Measurements from ENCODE around the gene WHRN.
A peak's percentile ranks its signal among the peaks of the same experiment; 100 is the strongest.

The WHRN gene

GRCh38 chr9:114423181-114423580, 82.1 kb downstream of the WHRN start:
- H3K36me3 Mint-ChIP-seq (ENCODE audit: low read depth), result no peaks in the 10 kb centered on the region
- no peak overlapping the region for H3K4me3 Mint-ChIP-seq
- no peaks in the 10 kb centered on the region for H3K27me3 Mint-ChIP-seq
- H3K4me1 Mint-ChIP-seq (ENCODE audit: low read depth), result no peaks in the 10 kb centered on the region
- no peak overlapping the region for H3K27ac Mint-ChIP-seq
- no peaks in the 10 kb centered on the region for H3K9me3 Mint-ChIP-seq

GRCh38 chr9:114421147-114421546, 84.1 kb downstream of the WHRN start:
- H3K36me3 Mint-ChIP-seq (ENCODE audit: low read depth), result no peaks in the 10 kb centered on the region
- H3K27me3 Mint-ChIP-seq, result no peaks in the 10 kb centered on the region
- H3K9me3 Mint-ChIP-seq, result no peaks in the 10 kb centered on the region
- H3K4me3 Mint-ChIP-seq, result no peak overlapping the region
- no peaks in the 10 kb centered on the region for H3K4me1 Mint-ChIP-seq (ENCODE audit: low read depth)
- H3K27ac Mint-ChIP-seq, result no peak overlapping the region

- H3K9me3 Mint-ChIP-seq, result no peaks in the 10 kb centered on the region
- H3K27me3 Mint-ChIP-seq, result no peaks in the 10 kb centered on the region
- H3K4me1 Mint-ChIP-seq (ENCODE audit: low read depth), result no peaks in the 10 kb centered on the region
- H3K4me3 Mint-ChIP-seq, result no peak overlapping the region
- H3K27ac Mint-ChIP-seq, result no peak overlapping the region
- H3K36me3 Mint-ChIP-seq (ENCODE audit: low read depth), result no peaks in the 10 kb centered on the region
Observed at GRCh38 chr9:114419796-114420195, 85.5 kb downstream of the WHRN start.

- no peaks in the 10 kb centered on the region for H3K9me3 Mint-ChIP-seq
- no peaks in the 10 kb centered on the region for H3K4me1 Mint-ChIP-seq (ENCODE audit: low read depth)
- no peak overlapping the region for H3K4me3 Mint-ChIP-seq
- H3K27ac Mint-ChIP-seq, result no peak overlapping the region
- H3K27me3 Mint-ChIP-seq, result no peaks in the 10 kb centered on the region
- no peaks in the 10 kb centered on the region for H3K36me3 Mint-ChIP-seq (ENCODE audit: low read depth)
Observed at GRCh38 chr9:114418053-114418452, 87.2 kb downstream of the WHRN start.

GRCh38 chr9:114417511-114417910, 87.8 kb downstream of the WHRN start:
- Mint-ChIP-seq H3K9me3 (no peaks in the 10 kb centered on the region), H3K4me1 (ENCODE audit: low read depth) (no peaks in the 10 kb centered on the region), H3K36me3 (ENCODE audit: low read depth) (no peaks in the 10 kb centered on the region), H3K27me3 (no peaks in the 10 kb centered on the region), H3K27ac (no peak overlapping the region), H3K4me3 (no peak overlapping the region)

GRCh38 chr9:114416906-114417305, 88.4 kb downstream of the WHRN start:
- no peak overlapping the region for H3K4me3 Mint-ChIP-seq
- no peaks in the 10 kb centered on the region for H3K36me3 Mint-ChIP-seq (ENCODE audit: low read depth)
- H3K4me1 Mint-ChIP-seq (ENCODE audit: low read depth), result no peaks in the 10 kb centered on the region
- no peak overlapping the region for H3K27ac Mint-ChIP-seq
- no peaks in the 10 kb centered on the region for H3K27me3 Mint-ChIP-seq
- H3K9me3 Mint-ChIP-seq, result no peaks in the 10 kb centered on the region

- no peaks in the 10 kb centered on the region for H3K27me3 Mint-ChIP-seq
- no peaks in the 10 kb centered on the region for H3K4me1 Mint-ChIP-seq (ENCODE audit: low read depth)
- H3K4me3 Mint-ChIP-seq, result no peak overlapping the region
- no peak overlapping the region for H3K27ac Mint-ChIP-seq
- H3K36me3 Mint-ChIP-seq (ENCODE audit: low read depth), result no peaks in the 10 kb centered on the region
- no peaks in the 10 kb centered on the region for H3K9me3 Mint-ChIP-seq
Observed at GRCh38 chr9:114416290-114416689, 89.0 kb downstream of the WHRN start.

GRCh38 chr9:114414346-114414745, 90.9 kb downstream of the WHRN start:
- no peaks in the 10 kb centered on the region for H3K36me3 Mint-ChIP-seq (ENCODE audit: low read depth)
- no peak overlapping the region for H3K27ac Mint-ChIP-seq
- no peaks in the 10 kb centered on the region for H3K9me3 Mint-ChIP-seq
- H3K4me1 Mint-ChIP-seq (ENCODE audit: low read depth), result no peaks in the 10 kb centered on the region
- H3K4me3 Mint-ChIP-seq, result no peak overlapping the region
- H3K27me3 Mint-ChIP-seq, result no peaks in the 10 kb centered on the region

- Mint-ChIP-seq H3K27me3 (no peaks in the 10 kb centered on the region), H3K4me1 (ENCODE audit: low read depth) (no peaks in the 10 kb centered on the region), H3K36me3 (ENCODE audit: low read depth) (no peaks in the 10 kb centered on the region), H3K27ac (no peak overlapping the region), H3K9me3 (no peaks in the 10 kb centered on the region), H3K4me3 (no peak overlapping the region)
Observed at GRCh38 chr9:114413861-114414301, 91.4 kb downstream of the WHRN start.

- no peak overlapping the region for H3K27ac Mint-ChIP-seq
- no peaks in the 10 kb centered on the region for H3K36me3 Mint-ChIP-seq (ENCODE audit: low read depth)
- H3K9me3 Mint-ChIP-seq, result no peaks in the 10 kb centered on the region
- H3K27me3 Mint-ChIP-seq, result no peaks in the 10 kb centered on the region
- H3K4me1 Mint-ChIP-seq (ENCODE audit: low read depth), result no peaks in the 10 kb centered on the region
- no peak overlapping the region for H3K4me3 Mint-ChIP-seq
Observed at GRCh38 chr9:114412048-114412683, 93.1 kb downstream of the WHRN start.

GRCh38 chr9:114411452-114411851, 93.8 kb downstream of the WHRN start:
- no peaks in the 10 kb centered on the region for H3K36me3 Mint-ChIP-seq (ENCODE audit: low read depth)
- H3K4me1 Mint-ChIP-seq (ENCODE audit: low read depth), result no peaks in the 10 kb centered on the region
- no peak overlapping the region for H3K4me3 Mint-ChIP-seq
- H3K9me3 Mint-ChIP-seq, result no peaks in the 10 kb centered on the region
- H3K27me3 Mint-ChIP-seq, result no peaks in the 10 kb centered on the region
- H3K27ac Mint-ChIP-seq, result no peak overlapping the region

- Mint-ChIP-seq H3K27ac (no peak overlapping the region), H3K27me3 (no peaks in the 10 kb centered on the region), H3K4me1 (ENCODE audit: low read depth) (no peaks in the 10 kb centered on the region), H3K9me3 (no peaks in the 10 kb centered on the region), H3K4me3 (no peak overlapping the region), H3K36me3 (ENCODE audit: low read depth) (no peaks in the 10 kb centered on the region)
Observed at GRCh38 chr9:114410910-114411309, 94.4 kb downstream of the WHRN start.

- Mint-ChIP-seq H3K4me1 (ENCODE audit: low read depth) (peaks cover 4% of the 10 kb centered on the region), H3K27ac (peak overlapping the region; percentile 3), H3K27me3 (no peaks in the 10 kb centered on the region), H3K4me3 (no peak overlapping the region), H3K36me3 (ENCODE audit: low read depth) (no peaks in the 10 kb centered on the region), H3K9me3 (no peaks in the 10 kb centered on the region)
Observed at GRCh38 chr9:114409842-114410241, 95.4 kb downstream of the WHRN start.

- Mint-ChIP-seq H3K36me3 (ENCODE audit: low read depth) (no peaks in the 10 kb centered on the region), H3K4me1 (ENCODE audit: low read depth) (peaks cover 4% of the 10 kb centered on the region), H3K9me3 (no peaks in the 10 kb centered on the region), H3K4me3 (no peak overlapping the region), H3K27ac (peak overlapping the region; percentile 3), H3K27me3 (no peaks in the 10 kb centered on the region)
Observed at GRCh38 chr9:114409103-114409780, 96.0 kb downstream of the WHRN start.

GRCh38 chr9:114408645-114409044, 96.6 kb downstream of the WHRN start:
- Mint-ChIP-seq H3K27ac (no peak overlapping the region), H3K4me3 (no peak overlapping the region), H3K36me3 (ENCODE audit: low read depth) (no peaks in the 10 kb centered on the region), H3K4me1 (ENCODE audit: low read depth) (peaks cover 4% of the 10 kb centered on the region), H3K9me3 (no peaks in the 10 kb centered on the region), H3K27me3 (no peaks in the 10 kb centered on the region)

- Mint-ChIP-seq H3K36me3 (ENCODE audit: low read depth) (no peaks in the 10 kb centered on the region), H3K4me1 (ENCODE audit: low read depth) (peaks cover 4% of the 10 kb centered on the region), H3K27me3 (no peaks in the 10 kb centered on the region), H3K27ac (no peak overlapping the region), H3K9me3 (no peaks in the 10 kb centered on the region), H3K4me3 (no peak overlapping the region)
Observed at GRCh38 chr9:114407889-114408288, 97.4 kb downstream of the WHRN start.

All from stimulated activated naive CD8-positive, alpha-beta T cell treated with anti-CD3 and anti-CD28 coated beads, Interleukin-15, Interleukin-2, amounts not matched to agents 100 ng/mL and 50 ng/mL, for 24 hours (primary cell).